GM18868 (cell line): Measurements from ENCODE around the gene SHISAL2B.
"Not testable (repeated sequence)": the region's sequence is repeated elsewhere in the genome, so short reads cannot be mapped to it uniquely, and the experiment has no call there.

Source experiments
- ATAC-seq: cut with Tn5 transposase; IDR thresholded peaks from one replicate; pipeline ENCODE4 v1.9.1; 2021; ENCODE audit warnings: mild to moderate bottlenecking, moderate library complexity; ENCODE audit not compliant: unreplicated experiment

SHISAL2B gene

DNA sequence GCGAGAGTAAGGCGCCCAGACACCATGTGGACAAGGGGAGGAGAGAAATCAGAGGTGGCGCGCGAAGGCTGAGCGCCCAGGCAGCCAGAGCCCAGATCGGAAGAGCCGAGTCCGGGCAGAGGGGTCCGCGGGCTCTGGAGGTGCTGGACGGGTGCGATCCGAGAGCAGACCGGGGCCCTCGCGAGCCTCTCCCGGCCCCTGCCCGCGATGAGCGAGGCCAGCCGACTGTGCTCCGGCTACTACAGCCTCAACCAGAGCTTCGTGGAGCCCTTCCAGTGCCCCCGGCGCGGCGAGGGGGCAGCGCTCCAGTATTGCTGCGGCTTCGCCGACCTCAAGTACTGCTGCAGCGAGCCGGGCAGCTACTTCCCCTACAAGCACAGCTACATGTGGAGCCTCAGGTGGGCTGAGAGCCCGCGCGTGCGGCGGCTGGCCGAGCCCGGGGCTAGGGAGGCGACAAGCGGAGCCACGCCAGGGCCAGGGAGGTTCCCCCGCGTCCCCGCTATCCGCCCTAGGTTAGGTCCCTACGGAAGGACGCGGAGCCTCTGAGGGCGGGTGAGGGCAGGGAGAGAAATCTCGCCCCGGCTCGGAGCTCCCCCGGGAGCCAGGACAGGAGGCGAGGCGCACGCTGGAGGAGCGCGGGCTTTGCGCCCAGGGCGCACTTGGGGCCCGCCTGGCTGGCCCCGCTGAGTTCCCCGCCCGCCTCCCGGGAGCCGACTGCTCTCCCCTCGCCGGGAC lies at the start of gene SHISAL2B:
TSS of gene SHISAL2B (plus strand) at position 87 of the 735 bp plus-strand sequence. CDS start at position 208, 121 bp downstream.
- ATAC-seq, result no peak

DNA sequence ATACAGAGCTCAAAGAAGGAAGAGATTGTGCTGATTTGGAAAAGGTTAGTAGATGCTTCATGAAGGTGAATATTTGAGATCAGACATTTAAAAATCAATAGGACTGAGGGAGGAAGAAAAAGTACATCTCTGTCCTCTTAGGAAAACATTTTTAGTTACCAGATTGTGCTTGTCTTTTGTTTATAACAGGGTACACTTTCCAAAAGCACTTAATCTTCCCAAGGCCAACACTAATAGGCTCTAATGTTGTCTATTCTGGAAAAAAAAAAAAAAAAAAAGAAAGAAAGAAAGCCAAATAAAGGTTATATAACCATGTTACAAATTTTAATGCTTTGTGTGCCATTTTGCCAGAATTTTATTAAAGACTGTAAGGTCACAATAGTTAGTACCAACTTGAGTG lies 45.5 kb upstream of the SHISAL2B start:
- no peak for ATAC-seq

DNA sequence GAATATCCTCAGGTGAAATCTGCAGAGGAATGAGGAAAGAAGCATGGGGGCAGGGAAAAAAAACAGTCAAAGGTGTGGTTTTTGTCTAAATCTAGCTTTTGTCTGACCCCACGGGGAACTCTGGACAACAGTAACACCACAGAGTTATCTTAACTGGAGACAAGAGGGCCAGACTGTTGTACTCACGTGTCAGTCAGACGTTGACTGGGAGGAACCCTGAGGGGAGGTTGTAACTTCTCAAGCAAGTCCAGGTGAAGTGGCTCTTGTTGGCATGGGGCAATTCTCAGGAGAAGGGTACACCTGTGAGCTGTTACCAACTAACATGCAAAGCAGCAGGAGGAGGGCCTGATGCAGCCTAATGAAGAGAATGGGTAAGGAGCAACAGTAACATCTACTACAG lies 44.1 kb upstream of the SHISAL2B start:
- no peak for ATAC-seq

DNA sequence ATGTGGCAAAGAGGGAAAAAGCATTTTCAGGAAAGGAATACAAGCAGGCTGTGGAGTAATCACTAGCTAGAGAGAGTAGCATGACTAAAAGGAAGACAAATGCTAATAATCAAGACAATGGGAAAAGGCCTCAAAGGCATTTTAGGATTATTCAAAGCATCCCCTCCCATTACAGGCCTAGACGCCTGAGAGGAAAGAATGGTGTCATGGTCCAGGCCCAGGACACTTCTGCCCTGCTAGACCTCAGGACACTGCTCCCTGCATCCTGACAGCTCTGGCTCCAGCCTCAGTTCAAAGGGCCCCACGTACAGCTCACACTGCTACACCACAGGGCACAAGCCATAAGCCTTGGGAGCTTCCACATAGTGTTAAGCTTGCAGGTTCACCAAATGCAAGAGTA lies 40.8 kb upstream of the SHISAL2B start:
- no peak for ATAC-seq

DNA sequence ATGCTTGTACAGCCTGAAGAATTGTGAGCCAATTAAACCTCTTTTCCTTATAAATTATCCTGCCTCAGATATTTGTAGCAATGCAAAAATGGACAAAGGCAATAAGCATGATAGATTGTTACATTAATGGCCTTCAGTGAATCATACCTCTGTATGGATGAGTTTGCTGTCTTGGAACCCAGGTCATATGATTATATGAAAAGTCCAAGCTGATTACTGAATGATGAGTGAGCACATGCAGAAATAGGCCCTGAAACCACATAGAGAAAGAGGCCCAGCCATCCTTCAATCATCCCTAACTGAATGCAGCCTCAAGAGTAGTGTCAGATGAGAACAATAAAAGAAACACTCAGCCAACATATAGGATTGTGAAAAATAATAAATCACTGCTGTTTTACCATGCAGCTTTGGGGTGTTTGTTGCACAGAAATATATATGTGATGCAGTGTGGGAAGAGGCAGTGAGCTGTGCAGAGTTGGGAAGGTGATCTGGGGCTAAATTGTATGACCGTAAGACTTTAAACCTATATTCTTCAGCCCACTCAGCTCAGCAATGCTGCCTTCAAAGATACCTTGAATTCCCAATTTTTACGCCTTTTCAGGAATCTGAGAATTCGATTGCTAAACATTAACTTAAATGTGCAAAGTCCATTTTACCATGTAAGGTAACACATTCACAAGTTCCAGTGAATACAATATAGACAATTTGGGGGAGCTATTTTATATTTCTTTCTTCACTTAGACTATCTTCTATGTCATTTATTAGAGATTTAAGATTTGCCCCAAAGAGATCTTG lies 36.3 kb upstream of the SHISAL2B start:
- ATAC-seq, result no peak

DNA sequence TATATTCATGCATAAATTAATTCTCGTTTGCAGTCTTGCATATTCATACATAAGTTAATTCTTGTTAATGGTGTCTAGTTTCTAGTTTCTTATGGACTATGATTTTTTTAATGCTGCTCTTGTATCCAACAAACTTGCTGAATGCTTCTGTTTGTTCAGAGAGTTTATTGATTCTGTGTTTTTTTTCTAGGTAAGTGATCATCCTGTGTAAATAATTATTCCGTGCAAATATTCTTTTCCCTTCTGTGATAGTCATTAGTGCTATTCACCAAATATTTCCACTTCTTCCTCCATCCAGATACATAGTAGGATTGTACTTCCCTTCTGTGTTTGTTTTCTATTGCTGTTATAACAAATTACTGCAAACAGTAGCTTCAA lies 35.8 kb upstream of the SHISAL2B start:
- ATAC-seq, result no peak

DNA sequence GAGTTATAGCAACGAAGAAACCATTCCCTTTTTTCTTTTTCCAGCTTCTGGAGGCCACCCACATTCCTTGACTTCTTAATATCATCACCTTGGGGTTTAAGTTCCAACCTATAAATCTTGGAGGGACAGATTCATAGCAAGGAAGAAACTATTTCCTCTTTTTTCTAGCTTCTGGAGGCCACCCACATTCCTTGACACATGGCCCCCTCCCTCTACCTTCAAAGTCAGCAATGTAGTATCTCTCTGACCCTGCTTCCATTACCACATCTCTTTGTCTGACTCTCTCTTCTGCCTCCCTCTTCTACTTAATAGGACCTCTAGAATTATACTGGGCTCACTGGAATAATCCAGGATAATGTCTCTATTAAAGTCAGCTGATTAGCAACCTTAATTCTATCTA lies 34.7 kb upstream of the SHISAL2B start:
- no peak for ATAC-seq

DNA sequence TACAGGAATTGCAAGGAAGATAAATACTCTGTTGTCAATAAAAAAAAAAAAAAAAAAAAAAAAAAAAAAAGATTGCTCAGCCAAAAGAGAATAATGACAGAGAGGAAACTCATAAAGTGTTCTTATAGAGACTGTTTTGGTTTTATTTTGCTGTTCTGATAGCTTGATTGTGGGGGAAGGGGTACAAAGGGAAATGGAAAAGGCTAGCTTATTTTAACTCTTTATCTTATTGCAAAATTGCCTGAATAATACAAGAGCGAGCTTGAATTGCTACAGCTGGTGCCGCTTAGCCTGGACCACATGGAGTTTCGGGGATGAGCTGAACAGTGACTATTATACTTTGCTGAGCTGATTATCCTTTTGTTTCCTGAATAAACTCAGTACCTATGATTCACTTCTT lies 31.0 kb upstream of the SHISAL2B start:
- ATAC-seq, result no peak

DNA sequence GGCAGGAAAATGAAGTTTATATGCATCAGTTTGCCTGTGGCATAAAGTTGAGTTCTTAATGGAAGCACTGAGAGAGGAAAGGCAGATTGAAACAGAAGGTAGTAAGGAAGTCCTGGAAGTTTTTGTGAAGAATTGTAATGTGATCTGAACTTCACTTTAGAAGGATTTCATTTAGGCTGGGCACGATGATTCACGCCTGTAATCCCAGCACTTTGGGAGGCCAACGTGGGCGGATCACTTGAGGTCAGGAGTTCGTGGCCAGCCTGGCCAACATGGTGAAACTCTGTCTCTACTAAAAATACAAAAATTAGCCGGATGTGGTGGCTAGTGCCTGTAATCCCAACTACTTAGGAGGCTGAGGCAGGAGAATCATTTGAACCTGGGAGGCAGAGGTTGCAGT lies 27.1 kb upstream of the SHISAL2B start:
- ATAC-seq, result not testable (repeated sequence)

DNA sequence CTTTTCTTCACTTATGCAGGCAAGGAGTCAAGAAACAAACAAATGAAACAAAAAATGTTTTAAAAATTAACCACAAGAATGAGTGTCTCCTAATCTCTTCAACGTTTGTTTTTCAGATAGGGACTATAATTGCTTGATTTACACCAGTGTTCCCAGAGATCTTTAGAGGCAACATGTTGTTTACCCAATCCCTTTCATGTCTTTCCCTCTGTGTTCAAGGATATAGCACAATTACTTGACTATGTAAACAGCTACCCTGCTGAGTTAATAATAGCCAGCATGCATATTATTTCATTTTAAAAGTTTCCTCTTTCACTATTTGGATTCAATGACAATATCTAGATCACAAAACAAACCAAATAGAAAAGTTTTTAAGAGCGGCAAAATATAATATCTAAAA lies 25.1 kb upstream of the SHISAL2B start:
- no peak for ATAC-seq

DNA sequence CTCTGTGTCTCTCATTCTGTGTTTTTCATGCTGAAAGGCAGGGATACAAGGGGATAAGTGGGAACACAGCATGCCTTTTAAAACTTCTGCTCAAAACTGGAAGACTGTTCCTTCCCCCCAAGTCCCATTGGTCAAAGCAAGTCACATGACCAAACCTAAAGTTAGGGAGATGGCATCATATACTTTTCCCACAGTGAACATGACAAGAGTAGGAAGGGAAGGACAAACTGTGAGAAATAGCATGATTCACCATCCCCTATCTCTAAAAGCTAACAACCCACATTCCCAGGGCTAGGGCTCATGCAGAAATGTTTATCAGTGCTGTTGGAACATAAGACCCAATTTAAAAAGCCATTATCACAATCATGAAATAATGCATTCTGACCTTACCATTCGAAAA lies 24.2 kb upstream of the SHISAL2B start:
- no peak for ATAC-seq

DNA sequence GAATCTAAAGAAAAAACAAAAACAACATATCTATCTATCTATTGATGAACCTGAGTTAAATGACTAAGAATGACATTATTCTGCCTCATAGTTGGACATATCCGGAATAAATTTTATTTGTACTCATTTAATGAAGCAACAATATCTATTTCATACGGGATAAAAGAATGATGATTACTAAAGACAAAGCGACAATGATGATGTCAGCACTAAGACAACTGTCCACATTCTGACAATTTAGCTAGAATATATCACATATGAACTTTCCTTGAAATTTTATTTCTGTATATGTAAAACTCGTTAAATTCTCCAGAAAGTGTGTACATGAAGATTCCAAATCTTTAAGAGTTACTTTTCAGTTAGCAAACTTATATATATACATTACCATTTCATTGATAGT lies 23.2 kb upstream of the SHISAL2B start:
- ATAC-seq, result no peak

DNA sequence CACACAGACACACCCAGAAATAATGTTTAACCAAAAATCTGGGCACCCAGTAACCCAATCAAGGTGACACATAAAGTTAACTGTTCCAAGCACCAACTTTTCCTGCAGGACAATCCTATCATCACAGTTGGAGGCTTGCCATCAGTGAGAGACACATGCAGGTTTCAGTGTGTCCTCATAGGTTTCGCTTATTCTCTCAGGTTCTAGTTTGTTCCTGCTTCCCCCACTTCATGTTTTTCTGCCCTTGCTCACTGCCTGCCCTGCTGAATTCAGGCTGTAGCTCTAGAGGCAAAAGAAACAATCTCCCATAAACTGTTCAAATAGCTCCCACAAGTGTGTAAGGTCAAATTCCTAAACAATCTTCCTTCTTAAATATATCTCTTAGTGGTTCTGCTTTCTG lies 20.0 kb upstream of the SHISAL2B start:
- no peak for ATAC-seq

DNA sequence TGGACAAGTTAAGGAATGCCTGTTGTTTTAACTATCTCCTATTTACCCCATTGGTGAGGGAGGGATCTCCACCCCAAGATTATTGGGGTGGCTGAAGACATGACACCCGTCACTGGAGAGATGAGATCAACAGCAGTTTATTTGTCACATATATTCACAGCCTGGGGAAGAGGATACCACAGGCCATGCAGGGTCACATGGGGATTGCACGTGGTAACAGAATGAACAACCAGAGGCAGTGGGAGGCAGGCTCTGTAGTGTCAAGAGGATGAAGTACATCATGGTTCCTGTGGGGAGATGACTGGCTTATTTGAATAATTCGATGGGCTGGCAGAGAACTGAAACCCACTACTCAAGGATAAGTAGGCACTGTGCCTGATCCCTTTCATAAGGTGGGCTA lies 18.6 kb upstream of the SHISAL2B start:
- ATAC-seq, result no peak

DNA sequence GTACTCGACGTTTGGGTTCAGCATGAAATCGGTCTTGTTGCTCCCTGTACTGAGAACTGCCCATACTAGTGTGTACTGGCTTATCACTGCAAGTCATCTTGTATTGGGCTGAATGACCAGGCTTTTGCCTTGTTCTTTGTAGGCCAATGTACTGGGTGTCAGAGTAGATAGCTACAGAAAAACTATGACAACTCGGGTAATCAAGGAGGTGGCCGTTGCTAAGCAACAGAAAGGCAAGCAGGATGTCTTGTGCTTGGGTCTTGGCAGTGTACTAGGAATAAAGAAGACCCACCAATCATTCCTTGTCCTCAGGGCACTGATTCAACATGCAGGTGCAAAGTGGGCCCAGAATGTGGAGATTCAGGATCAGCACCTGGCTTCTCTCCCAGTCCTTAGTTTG lies 11.9 kb upstream of the SHISAL2B start:
- no peak for ATAC-seq

DNA sequence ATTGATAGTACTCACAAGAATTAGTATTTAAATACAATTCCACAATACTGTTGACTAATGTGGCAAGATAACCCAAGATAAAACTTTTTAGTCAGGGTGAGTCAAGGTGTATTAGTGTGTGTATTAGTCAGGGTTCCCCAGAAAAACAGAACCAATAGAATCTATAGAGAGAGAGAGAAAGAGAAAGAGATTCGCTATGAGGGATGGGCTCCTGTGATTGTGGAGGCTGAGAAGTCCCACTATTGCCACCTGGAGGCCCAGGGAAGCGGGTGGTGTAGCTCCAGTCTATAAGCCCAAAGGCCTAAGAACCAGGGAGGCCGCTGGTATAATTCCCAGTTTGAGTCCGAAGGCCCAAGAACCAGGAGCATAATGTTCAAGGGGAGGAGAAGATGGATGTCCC lies 10.0 kb upstream of the SHISAL2B start:
- peak; percentile 48 for ATAC-seq

DNA sequence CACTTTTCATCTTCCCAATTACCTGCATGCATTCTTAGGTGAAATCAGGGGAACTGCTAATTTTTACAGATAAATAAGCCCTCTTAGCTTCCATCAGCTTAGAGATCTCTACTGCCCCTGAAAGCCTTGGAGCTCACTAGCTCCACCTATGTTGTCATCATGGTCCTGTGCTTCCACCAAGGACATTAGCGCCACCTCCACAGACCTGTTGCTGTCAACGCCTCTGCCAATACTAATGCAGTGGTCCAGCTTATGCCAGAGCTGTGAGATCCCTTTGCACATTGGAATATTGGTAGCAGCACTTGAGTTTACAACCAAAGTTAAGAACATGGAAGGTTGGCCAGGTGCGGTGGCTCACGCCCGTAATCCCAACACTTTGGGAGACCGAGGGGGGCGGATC lies 7.7 kb upstream of the SHISAL2B start:
- no peak for ATAC-seq

DNA sequence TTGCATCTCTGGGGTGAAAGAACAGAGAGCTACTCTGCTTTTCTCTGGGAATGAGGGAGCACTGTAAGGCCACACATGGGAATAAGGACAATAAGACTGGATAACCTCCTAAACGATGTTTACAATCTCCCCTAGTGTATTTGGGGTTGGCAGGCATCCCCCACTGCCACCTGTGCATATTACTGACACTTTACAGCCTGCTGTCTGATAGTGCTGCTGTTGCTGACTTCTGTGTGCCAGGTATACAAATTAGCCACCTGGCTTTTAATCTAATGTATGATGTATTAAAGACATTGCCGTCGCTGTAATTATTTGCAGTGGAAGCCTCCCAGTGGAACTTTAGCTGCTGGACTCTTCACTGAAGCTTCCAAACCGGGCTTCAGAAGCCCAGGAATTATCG lies 4.4 kb upstream of the SHISAL2B start:
- no peak for ATAC-seq

DNA sequence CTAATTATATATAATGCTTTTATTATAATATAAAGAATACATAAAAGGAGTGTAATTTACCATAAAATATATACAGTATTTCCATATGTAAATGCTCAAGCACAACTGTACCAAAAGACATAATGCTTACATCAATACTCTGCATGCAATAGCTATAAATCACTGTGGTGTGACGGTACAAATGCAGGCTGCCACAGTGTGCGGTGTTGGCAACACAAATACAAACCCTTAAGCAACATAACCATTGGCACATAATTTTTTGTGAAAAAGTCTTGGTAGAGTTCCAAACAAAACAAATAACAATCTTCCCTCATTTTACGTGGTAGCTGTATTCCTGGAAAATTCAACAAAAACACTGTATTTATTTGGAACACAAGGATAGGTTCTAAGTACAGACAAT lies 1.9 kb upstream of the SHISAL2B start:
- ATAC-seq, result no peak

DNA sequence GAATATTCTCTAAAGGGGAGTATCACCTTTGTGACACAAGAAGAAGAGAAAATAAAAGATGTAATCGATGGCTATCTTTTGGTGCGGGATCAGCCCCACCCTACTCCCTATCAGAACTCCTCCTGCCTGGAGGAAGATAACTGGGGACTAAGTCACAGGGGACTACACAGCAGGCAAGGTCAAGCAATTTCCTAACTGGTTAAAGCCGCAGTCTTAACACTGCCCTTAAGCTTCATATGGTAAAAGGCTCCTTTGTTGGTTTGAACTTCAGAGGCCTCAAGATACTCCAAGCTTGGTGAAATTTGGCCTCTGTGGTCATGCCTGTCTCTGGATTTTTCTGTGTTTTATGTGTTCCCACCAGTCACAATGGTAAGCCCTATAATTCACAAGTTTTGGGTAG lies 1.3 kb upstream of the SHISAL2B start:
- ATAC-seq, result no peak

DNA sequence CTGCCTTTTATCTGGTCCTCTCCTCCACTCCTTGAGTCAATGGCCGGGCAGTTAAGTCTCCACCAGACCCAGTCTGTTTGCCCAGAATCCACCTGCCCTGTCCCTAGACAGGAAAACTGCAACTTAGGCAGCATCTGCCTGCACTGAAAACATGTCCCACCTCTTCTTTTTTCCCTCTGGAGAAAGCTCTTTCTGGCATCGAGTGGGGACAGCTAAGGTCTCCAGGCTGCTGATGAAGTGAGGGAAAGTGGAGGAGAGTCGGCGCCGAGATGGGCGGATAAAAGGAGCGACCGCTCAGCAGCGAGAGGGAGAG lies 243 bp upstream of the SHISAL2B start:
- ATAC-seq, result no peak

DNA sequence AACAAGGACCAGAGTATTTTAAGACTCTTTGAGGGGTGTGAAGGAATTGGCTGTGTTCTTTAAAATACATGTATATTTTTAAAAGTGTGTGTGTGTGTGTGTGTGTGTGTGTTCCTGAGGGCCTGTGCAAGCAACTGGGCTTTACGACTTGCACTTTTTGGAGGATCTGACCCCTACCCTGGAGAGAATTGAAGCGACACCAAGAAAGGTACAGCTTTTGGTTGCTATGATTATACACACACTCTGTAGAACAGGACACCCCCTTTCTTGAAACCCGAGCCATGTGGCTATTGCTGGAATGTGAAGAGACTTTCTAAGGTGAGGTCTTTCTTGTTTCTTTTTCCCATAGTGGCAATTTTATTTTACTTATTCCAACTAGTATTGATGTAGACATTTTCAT lies 988 bp downstream of the SHISAL2B start:
- no peak for ATAC-seq

DNA sequence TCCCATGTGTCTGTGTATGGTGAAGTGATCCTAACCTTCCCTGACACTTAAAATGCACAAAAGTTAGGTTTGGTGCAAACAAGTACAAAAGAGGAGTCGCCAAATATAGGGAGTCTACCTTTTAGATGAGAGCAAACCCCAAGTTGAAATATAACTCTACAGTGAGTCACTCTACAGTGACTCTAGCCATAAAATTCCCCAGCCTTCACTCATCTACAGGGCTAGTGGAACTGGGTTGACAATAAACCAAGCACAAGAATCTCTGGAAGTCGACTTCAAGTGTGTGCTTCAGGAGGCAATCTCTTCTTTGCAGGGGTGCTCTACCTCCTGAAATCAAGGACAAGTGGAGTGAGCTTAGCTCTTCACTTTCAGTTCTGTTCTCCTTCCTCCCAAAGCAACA lies 3.3 kb downstream of the SHISAL2B start:
- ATAC-seq, result no peak
